H1 (cell line): ENCODE measurements around the gene TRIM39. TPM values are rescaled to one million over a fixed set of nuclear protein-coding genes. Genes with fewer than 3 reads are reported as not detected.
A peak's percentile ranks its signal among the peaks of the same experiment; 100 is the strongest.

Source experiments
- ASH2L ChIP-seq: fragments of 200-600, 300-600 bp; sonication (generic); IDR thresholded peaks from one replicate; pipeline ENCODE4 v1.7.1; 2017; ENCODE audit warnings: low read length
- CEBPB ChIP-seq: IDR thresholded peaks from 2 replicates; pipeline ENCODE4 v1.6.1; 2012; ENCODE audit warnings: low read depth, low read length
- CHD2 ChIP-seq: IDR thresholded peaks from 2 replicates; pipeline ENCODE4 v1.6.1; 2012; ENCODE audit warnings: low read length, improper control_type of control experiment
- CTBP2 ChIP-seq: IDR thresholded peaks from 2 replicates; pipeline ENCODE4 v1.7.0; 2011; ENCODE audit warnings: borderline replicate concordance, mild to moderate bottlenecking, moderate library complexity, mixed read lengths, low read length; ENCODE audit not compliant: insufficient read depth, insufficient read length
- HDAC6 ChIP-seq: IDR thresholded peaks from one replicate; pipeline ENCODE4 v1.7.1; 2012; ENCODE audit warnings: low read depth, mild to moderate bottlenecking, inconsistent platforms, low read length, moderate library complexity
- JUND ChIP-seq: IDR thresholded peaks from 2 replicates; pipeline ENCODE4 v1.6.1; 2011; ENCODE audit warnings: mild to moderate bottlenecking, improper control_type of control experiment, low read length
- KDM4A ChIP-seq: IDR thresholded peaks from one replicate; pipeline ENCODE4 v1.7.1; 2012; ENCODE audit warnings: low read depth, mild to moderate bottlenecking, moderate library complexity, low read length, inconsistent platforms; ENCODE audit not compliant: severe bottlenecking
- NRF1 ChIP-seq: IDR thresholded peaks from 2 replicates; pipeline ENCODE4 v1.6.1; 2011; ENCODE audit warnings: mild to moderate bottlenecking, low read depth, low read length, improper control_type of control experiment
- PHF8 ChIP-seq: fragments of 200-600 bp; sonication (generic); conservative IDR thresholded peaks from 2 replicates; pipeline ENCODE4 v1.7.1; 2012; ENCODE audit warnings: low read depth, mild to moderate bottlenecking, inconsistent platforms, low read length, moderate library complexity
- POLR2A ChIP-seq, 2 experiments: IDR thresholded peaks; 1 replicate in 1 of 2; 2 replicates in 1 of 2; pipeline ENCODE4 v1.6.1; 2011; ENCODE audit warnings: low read depth in 2 of 2, low read length in 2 of 2, mild to moderate bottlenecking in 2 of 2; ENCODE audit errors: control extremely low read depth in 1 of 2
- POLR2AphosphoS5 ChIP-seq: IDR thresholded peaks from 2 replicates; pipeline ENCODE4 v1.6.1; 2011; ENCODE audit warnings: low read depth, low read length
- RFX5 ChIP-seq: IDR thresholded peaks from 2 replicates; pipeline ENCODE4 v1.6.1; 2011; ENCODE audit warnings: low read depth, low read length, improper control_type of control experiment, borderline replicate concordance
- SIN3A ChIP-seq, 2 experiments: IDR thresholded peaks in 1 of 2; conservative IDR thresholded peaks in 1 of 2; 2 replicates each; pipeline ENCODE4 v1.6.1; 2011 to 2012; ENCODE audit warnings: low read length in 2 of 2, improper control_type of control experiment in 1 of 2, low read depth in 1 of 2, mild to moderate bottlenecking in 1 of 2
- SP1 ChIP-seq: IDR thresholded peaks from 2 replicates; pipeline ENCODE4 v1.6.1; 2011; ENCODE audit warnings: low read depth, low read length
- TAF7 ChIP-seq: optimal IDR thresholded peaks from 2 replicates; pipeline ENCODE3; 2011; ENCODE audit warnings: low read depth, mild to moderate bottlenecking, inconsistent platforms, low read length, moderate library complexity, borderline replicate concordance
- TBP ChIP-seq: IDR thresholded peaks from 2 replicates; pipeline ENCODE4 v1.6.1; 2011; ENCODE audit warnings: low read depth, low read length, improper control_type of control experiment
- YY1 ChIP-seq: IDR thresholded peaks from 2 replicates; pipeline ENCODE4 v1.6.1; 2011; ENCODE audit warnings: low read depth, mild to moderate bottlenecking, low read length
- polyA plus RNA-seq, 7 experiments: library from polyadenylated mRNA; depleted of rRNA in 3 of 7; stranded (reverse) in 5 of 7; unstranded in 2 of 7; fragments of >200 nt in 5 of 7; fragments of 200-250 nt in 2 of 7; gene quantifications; 1 replicate in 5 of 7; 2 replicates in 1 of 7; 4 replicates in 1 of 7; pipeline versions ENCODE4 v1.2.1 to v1.2.3, GENCODE V29; 2011 to 2013; ENCODE audit warnings: missing spikeins in 2 of 7, mixed read lengths in 2 of 7
- total RNA-seq: library from RNA; stranded (reverse); fragmentation: NEBNext Ultra II Directional; extraction: Animal tissue kit (Norgen Biotek cat#: 25700); gene quantifications from 2 replicates; pipeline ENCODE4 v1.2.1, GENCODE V29; 2021
- TF ChIP-seq, protein P1 (sequence below): IDR thresholded peaks from 2 replicates; pipeline ENCODE4 v1.6.1; 2012; ENCODE audit warnings: inconsistent platforms
- TF ChIP-seq, protein P2 (sequence below), 3 experiments: IDR thresholded peaks; 1 replicate in 2 of 3; 2 replicates in 1 of 3; pipeline versions ENCODE4 v1.5.1 to v1.6.1; 2011; ENCODE audit warnings: low read length in 3 of 3, mild to moderate bottlenecking in 3 of 3, inconsistent platforms in 2 of 3, low read depth in 1 of 3, moderate library complexity in 1 of 3; ENCODE audit not compliant: insufficient read depth in 1 of 3; ENCODE audit errors: control extremely low read depth in 1 of 3
- TF ChIP-seq, protein P3 (sequence below): IDR thresholded peaks from 2 replicates; pipeline ENCODE4 v1.6.1; 2011; ENCODE audit warnings: low read depth, mild to moderate bottlenecking, low read length; ENCODE audit not compliant: insufficient read depth
- TF ChIP-seq, protein P4 (sequence below): IDR thresholded peaks from 2 replicates; pipeline ENCODE4 v1.6.1; 2012; ENCODE audit warnings: inconsistent platforms

TRIM39 gene
- total and polyA plus RNA-seq, 2 of the 8 experiments (the other 6 are each of a cell fraction or from before 2014, with no cell fraction given): 7.3 to 26.1 TPM

DNA sequence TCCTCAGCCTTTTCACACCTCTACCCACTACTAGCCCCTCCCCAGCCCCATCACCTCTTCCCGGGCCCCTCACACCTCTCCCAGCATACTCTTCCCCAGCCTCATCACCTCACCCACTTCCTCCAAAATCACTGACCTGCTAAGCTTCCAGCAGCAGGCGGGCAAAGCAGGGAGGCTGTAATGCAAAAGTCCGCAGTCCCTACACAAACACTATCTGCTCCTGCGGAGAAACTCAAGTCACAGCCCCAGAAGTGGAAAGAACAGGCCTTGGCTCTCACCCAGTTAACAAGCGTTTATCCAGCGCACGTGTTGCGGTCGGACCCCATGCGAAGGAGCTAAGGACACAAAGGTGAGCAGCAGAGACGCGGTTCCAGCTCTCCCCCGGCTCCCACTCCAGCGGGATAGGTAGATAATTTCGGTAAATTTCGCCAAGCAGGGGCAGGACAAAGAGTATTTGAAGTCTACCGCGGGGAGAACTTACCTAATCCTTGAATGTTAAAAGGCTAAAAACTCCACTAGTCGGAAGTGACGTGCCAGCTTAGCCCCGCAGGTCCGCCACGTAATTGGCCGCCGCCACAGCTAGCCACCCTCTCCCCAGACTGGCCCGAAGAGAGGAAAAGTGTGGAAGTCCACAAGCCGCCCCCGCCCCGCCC, 728 bp upstream of the TRIM39 start (continued):
- no peak for TF ChIP-seq CHD2
- TF ChIP-seq, protein P1, sequence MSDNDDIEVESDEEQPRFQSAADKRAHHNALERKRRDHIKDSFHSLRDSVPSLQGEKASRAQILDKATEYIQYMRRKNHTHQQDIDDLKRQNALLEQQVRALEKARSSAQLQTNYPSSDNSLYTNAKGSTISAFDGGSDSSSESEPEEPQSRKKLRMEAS: peak; percentile 99
- no peak for TF ChIP-seq KDM4A
- TF ChIP-seq HDAC6: no peak
- TF ChIP-seq POLR2A (IDR thresholded peaks at IDR 0.05; ENCODE audit: control extremely low read depth in 1 of 2, low read depth in 2 of 2, low read length in 2 of 2): peak in 1 of 2 experiments; percentile 65; a peak in 2 of 3 replicates
- TF ChIP-seq YY1: no peak
- TF ChIP-seq, protein P2, sequence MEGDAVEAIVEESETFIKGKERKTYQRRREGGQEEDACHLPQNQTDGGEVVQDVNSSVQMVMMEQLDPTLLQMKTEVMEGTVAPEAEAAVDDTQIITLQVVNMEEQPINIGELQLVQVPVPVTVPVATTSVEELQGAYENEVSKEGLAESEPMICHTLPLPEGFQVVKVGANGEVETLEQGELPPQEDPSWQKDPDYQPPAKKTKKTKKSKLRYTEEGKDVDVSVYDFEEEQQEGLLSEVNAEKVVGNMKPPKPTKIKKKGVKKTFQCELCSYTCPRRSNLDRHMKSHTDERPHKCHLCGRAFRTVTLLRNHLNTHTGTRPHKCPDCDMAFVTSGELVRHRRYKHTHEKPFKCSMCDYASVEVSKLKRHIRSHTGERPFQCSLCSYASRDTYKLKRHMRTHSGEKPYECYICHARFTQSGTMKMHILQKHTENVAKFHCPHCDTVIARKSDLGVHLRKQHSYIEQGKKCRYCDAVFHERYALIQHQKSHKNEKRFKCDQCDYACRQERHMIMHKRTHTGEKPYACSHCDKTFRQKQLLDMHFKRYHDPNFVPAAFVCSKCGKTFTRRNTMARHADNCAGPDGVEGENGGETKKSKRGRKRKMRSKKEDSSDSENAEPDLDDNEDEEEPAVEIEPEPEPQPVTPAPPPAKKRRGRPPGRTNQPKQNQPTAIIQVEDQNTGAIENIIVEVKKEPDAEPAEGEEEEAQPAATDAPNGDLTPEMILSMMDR (IDR thresholded peaks at IDR 0.05; ENCODE audit: control extremely low read depth in 1 of 3, insufficient read depth in 1 of 3, low read depth in 1 of 3, low read length in 3 of 3): no peak
- TF ChIP-seq NRF1: no peak
- no peak for TF ChIP-seq JUND
- 0 out of 2 replicates have a peak, but pooled peaks have one; percentile 39 for TF ChIP-seq SP1
- TF ChIP-seq POLR2AphosphoS5: peak; percentile 67; the same call in 1 of the 2 replicates
- TF ChIP-seq CEBPB: no peak
- TF ChIP-seq, protein P3, sequence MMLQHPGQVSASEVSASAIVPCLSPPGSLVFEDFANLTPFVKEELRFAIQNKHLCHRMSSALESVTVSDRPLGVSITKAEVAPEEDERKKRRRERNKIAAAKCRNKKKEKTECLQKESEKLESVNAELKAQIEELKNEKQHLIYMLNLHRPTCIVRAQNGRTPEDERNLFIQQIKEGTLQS: no peak
- TF ChIP-seq, protein P4, sequence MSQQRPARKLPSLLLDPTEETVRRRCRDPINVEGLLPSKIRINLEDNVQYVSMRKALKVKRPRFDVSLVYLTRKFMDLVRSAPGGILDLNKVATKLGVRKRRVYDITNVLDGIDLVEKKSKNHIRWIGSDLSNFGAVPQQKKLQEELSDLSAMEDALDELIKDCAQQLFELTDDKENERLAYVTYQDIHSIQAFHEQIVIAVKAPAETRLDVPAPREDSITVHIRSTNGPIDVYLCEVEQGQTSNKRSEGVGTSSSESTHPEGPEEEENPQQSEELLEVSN: peak; percentile 95
- peak; percentile 64 for TF ChIP-seq TBP
- peak; percentile 13; the same call in 1 of the 2 replicates for TF ChIP-seq PHF8
- peak; percentile 24 for TF ChIP-seq ASH2L
- TF ChIP-seq SIN3A (conservative IDR thresholded peaks at IDR 0.05 in 1 of 2, IDR thresholded peaks at IDR 0.05 in 1 of 2; ENCODE audit: low read depth in 1 of 2, low read length in 2 of 2): no peak; a peak in 2 of 4 replicates
- TF ChIP-seq RFX5: no peak
- TF ChIP-seq CTBP2: no peak
- TF ChIP-seq TAF7: peak; percentile 61
